T47D (cell line): ENCODE data around the gene FAM13A.
"Not testable (repeated sequence)": the region's sequence is repeated elsewhere in the genome, so short reads cannot be mapped to it uniquely, and the experiment has no call there.

Experiments
- DNase-seq, 2 experiments: peaks; one replicate each; pipeline versions ENCODE4 v3.0.0 to v3.0.0-alpha.2; 2011 to 2012; ENCODE audit warnings: low read depth in 1 of 2, low spot score in 1 of 2
- JUND ChIP-seq: IDR thresholded peaks from 2 replicates; pipeline ENCODE4 v1.6.1; 2012; ENCODE audit warnings: low read depth
- in situ Hi-C: cut with HindIII; loops from 2 replicates; pipeline ENCODE4 v1.10.0; 2016; ENCODE audit warnings: low sequenced_read_pairs, low pct_unique_long_range_greater_than_20kb

Gene FAM13A

DNA sequence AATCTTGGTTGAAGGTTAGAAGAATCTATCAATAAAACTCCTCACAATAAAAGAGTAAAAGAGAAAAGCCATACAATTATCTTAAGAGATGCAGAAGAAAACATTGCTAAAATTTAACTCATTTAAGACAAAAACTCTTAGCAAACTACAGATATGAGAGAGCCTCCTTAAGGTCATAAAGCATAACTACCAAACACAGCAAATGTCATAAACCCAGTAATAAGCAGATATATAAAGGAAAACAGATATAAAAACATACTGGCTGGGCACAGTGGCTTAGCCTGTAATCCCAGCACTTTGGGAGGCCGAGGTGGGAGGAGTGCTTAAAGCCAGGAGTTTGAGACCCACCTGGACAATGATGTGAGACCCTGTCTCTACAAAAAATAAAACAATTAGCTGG lies 165.3 kb downstream of the FAM13A start:
- in situ Hi-C loops = no loop called here
- no peak for TF ChIP-seq JUND
- no peak for DNase-seq

DNA sequence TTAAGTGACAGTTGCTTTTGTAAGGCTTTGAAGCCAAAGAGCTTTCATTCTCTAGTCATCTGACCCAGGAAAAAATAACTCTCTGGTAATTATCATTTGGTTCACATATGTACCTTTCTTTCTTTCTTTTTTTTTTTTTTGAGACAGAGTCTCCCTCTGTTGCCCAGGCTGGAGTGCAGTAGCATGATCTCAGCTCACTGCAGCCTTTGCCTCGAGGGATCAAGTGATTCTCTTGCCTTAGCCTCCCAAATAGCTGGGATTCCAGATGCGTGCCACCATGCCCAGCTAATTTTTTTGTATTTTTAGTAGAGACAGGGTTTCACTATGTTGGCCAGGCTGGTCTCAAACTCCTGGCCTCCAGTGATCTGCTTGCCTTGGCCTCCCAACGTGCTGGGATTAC lies 169.6 kb downstream of the FAM13A start:
- DNase-seq, in situ Hi-C loops: not testable (repeated sequence)

DNA sequence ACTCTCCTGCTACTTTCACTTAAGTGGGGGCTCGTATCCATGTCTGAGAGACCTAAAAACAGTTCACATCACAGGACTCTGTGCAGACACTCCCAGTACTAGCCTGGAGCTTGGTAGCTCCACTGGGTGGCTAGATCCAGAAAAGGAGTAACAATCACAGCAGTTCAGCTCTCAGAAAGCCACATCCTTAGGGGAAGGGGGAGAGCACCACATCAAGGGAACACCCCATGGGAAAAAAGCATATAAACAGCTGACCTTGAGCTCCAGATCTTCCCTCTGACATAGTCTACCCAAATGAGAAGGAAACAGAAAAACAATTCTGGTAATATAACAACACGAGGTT lies 175.8 kb downstream of the FAM13A start:
- no peak for TF ChIP-seq JUND
- in situ Hi-C loops = no loop called here
- DNase-seq = no peak

DNA sequence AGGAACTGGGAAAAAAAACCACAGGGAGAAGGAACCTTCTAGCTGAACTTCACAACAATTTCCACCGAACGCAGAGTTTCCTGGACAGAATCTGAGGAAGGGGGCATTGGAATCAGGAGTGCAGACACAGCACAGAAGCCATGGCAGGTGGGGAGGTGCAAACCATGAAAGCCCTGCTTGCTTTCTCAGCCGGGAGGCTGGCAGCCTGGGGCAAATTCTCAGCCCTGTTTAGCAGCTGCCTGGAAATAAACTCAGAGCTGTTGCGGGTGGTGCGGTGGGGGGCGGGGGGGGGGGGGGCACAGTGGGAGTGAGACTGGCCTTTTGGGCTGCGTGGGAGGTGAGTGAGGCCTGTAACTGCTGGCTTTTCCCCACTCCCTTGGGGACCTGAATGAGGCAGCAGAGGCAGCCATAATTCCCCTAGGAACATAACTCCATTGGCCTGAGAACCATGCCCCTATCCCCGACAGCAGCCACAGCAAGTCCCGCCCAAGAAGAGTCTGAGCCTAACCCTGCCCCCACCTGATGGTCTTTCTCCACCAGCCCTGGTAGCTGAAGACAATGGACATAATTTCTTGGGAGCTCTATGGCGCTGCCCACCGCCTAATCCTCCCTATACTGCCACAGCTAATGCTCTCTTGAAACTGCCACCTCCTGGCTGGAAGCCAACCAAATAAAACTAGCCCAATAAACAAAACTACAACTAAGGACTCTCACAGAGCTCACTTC lies 176.3 kb downstream of the FAM13A start:
- no peak for TF ChIP-seq JUND
- in situ Hi-C loops = no loop called here
- DNase-seq = peak in 1 of 2 experiments; percentile 3

GRCh38 chr4:88879991-88880390 lies 177.0 kb downstream of the FAM13A start:
- in situ Hi-C loops = no loop called here
- TF ChIP-seq JUND = no peak
- DNase-seq = no peak

DNA sequence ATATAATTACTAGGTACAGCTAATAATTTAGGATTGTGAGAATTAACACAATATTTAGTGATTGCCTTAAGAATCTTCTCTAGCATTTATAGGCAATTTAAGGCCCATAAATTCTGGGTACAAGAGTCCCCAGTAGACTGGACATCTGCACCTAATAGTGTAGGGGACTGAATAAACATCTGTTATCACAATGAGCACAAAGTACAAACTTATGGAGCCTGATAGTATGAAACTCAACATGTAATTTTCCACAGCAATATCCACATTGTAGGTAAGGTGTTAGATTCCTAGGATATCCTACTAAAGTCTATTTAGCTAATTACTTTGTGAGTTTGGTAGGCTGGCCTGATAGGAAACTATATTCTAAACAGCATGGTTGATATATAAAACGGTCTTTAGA lies 178.3 kb downstream of the FAM13A start:
- DNase-seq = no peak
- in situ Hi-C loops = no loop called here
- no peak for TF ChIP-seq JUND

GRCh38 chr4:88870428-88870827 lies 186.6 kb downstream of the FAM13A start:
- in situ Hi-C loops = no loop called here
- TF ChIP-seq JUND = no peak

GRCh38 chr4:88868510-88868909 lies 188.5 kb downstream of the FAM13A start:
- DNase-seq = no peak
- in situ Hi-C loops = no loop called here
- TF ChIP-seq JUND = no peak

More at GRCh38 chr4:88870428-88870827, 186.6 kb downstream of the FAM13A start:
- DNase-seq = no peak

GRCh38 chr4:88866862-88867550 lies 190.0 kb downstream of the FAM13A start:
- TF ChIP-seq JUND = no peak
- in situ Hi-C loops = no loop called here
- DNase-seq = no peak

DNA sequence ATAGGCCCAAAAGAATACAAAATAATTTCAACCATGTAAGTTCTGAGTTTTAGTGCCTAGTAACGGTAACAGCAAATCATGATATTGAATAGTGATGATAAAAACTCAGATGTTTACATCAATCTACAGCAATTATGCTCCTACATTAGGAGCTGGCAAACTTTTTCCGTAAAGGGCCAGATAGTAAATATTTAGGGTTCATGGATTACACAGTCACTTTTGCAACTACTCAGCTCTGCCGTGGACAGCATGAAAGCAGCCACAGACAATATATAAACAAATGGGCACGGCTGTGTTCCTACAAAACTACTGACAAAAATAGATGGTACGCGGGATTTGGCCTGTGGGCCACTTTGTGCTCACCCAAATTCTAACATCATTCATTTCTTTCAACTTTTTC lies 191.5 kb downstream of the FAM13A start:
- in situ Hi-C loops = no loop called here
- DNase-seq = no peak
- TF ChIP-seq JUND = no peak

DNA sequence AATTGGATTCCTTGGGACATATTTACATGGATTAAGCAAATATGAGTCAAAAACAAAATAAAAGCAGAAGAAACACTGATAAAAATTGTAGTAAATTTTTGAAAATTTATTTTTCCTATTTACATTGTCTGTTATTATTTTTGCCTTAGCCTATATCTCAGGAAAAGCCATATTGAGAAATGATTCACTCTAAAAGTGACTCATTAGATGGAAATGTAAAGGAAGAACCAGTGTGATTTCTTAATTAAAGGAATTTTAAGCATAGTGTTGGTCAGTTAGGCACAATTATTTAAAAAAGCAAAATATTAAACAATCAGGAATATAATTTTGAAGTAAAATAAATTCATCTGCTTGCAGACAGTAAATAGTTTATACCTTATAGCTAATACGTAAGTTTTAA lies 191.9 kb downstream of the FAM13A start:
- DNase-seq = no peak
- in situ Hi-C loops = no loop called here
- no peak for TF ChIP-seq JUND

DNA sequence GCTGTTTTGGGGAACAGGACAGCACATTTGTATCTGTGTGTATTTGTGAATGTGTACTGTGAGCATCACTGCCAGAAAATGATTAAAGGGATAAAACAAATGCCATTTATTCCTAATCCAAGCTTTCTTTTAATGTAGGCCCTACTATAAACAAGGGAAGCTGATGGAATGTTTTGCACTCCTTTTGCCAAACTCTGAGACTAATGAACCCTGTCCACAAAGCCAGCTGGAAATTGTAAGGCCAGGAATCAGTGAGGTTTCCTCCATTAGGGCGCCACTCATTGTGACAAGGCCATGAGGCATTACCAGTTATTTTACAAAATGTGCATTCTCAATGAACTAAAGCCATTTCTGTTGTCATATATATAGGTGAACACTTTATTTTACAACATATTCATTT lies 196.4 kb downstream of the FAM13A start:
- no peak for DNase-seq
- TF ChIP-seq JUND = no peak
- in situ Hi-C loops = no loop called here

DNA sequence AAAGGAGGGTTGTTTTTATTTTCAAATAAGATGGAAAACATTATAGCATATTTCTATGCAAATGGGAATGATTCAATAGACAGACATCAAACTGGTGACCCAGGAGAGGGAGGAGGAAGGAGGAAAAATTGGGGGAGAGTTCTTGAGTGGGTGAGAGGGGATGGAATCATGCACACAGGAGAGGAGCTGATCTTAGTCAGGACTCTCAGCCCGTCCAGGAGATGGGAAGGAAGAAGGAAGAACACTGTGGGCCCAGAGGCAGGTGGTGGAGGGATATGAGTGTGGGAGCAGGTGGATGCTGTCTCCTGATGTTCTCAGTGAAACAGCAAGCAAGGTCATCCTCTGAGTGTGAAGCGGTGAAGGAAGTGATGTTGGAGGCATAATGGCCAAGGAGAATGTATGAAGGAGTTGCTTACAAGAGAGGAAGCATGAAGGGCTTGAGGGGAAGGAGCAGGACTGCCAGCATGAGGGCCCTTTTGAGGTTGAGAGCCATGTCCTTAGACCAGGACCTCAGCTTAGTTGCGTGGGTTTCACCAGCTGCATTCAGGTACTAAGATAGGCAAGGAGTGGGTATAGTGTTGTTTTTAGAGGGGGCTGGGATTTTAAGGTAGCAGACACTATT lies 197.7 kb downstream of the FAM13A start:
- in situ Hi-C loops = no loop called here
- TF ChIP-seq JUND = no peak
- DNase-seq = no peak
